Measurements from ENCODE around the gene SHISA9.

The SHISA9 gene

DNA sequence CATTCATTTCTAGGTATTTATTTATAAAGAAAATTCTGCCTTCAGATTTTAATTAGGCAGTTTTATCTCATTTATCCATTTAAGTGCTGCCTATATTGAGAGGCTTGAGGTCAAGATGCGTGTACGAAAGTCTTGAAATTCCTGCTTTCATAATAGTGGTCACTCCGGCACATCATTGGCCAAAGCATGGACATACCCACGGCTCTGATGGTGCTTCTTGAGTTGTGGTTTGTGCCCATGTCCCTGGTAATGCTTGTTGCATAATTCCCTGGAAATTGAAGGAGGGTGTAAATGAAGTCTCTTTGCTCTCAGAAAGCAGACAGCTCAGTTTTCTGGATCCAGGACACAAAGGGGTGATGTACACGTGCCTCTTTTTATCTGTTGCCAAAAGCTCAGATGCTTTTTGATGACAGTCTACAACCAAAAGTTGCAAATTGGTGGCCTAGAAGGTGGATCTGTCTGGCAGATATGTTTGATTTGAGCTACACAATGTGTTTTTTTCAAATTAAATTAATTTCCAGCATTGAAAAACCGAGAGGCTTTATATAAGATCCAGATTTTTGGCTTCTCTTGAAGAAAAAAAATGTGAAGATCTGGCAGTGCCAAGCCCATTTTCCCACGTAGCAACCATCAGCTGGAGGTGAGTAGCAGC lies 94.4 kb downstream of the SHISA9 start:
- TF ChIP-seq, protein P1, sequence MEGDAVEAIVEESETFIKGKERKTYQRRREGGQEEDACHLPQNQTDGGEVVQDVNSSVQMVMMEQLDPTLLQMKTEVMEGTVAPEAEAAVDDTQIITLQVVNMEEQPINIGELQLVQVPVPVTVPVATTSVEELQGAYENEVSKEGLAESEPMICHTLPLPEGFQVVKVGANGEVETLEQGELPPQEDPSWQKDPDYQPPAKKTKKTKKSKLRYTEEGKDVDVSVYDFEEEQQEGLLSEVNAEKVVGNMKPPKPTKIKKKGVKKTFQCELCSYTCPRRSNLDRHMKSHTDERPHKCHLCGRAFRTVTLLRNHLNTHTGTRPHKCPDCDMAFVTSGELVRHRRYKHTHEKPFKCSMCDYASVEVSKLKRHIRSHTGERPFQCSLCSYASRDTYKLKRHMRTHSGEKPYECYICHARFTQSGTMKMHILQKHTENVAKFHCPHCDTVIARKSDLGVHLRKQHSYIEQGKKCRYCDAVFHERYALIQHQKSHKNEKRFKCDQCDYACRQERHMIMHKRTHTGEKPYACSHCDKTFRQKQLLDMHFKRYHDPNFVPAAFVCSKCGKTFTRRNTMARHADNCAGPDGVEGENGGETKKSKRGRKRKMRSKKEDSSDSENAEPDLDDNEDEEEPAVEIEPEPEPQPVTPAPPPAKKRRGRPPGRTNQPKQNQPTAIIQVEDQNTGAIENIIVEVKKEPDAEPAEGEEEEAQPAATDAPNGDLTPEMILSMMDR (conservative IDR thresholded peaks at IDR 0.05): no peak
- H3K27ac ChIP-seq: no peak overlapping the region

DNA sequence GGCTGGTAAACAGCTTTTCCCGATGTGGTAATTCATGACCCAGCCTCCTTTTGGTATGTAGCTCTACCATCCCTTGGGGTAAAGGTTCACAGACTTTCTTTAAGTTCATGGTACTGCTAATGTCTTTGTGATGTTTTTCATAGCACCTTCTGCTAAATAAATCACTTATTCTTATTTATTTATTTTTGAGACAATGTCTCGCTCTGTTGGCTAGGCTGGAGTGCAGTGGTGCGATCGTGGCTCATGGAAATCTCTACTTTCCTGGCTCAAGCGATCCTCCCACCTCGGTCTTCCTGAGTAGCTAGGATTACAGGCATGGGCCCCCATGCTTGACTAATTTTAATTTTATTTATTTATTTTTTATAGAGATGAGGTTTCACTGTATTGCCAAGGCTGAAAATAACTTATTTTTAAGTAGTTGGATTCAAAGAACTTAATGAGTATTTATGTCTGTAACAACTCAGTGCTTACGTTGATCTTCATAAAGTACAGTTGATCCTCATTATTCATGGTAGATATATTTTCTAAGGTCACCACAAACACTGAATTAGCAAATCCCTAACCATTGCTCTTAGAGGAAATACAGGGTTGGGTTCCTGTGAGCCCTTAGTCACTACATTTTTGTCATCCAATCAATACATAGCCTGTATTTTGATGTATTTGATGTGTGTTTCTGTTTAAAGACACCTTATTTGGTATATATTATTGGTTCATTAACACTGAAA lies 97.1 kb downstream of the SHISA9 start:
- no peak overlapping the region for H3K27ac ChIP-seq
- TF ChIP-seq, protein P1 (conservative IDR thresholded peaks at IDR 0.05): no peak

DNA sequence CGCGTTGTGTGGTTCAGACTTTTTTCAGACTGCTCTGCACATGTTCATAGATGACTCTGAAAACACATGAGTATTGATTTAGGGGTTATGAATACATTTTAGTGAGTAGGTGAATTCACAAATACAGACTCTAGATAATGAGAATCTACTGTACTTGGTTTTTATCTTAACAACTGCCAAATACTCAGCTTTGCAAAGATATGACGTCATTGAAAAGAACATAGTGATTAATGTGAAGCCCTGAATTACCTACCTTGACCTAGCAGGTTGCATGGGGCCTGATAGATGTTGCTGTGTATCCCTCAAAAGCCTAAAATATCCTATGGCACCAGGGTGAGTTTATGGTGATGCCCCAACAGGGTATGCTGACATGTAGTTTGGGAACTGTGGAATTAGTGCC lies 98.0 kb downstream of the SHISA9 start:
- TF ChIP-seq, protein P1 (conservative IDR thresholded peaks at IDR 0.05): no peak
- H3K27ac ChIP-seq: no peak overlapping the region

DNA sequence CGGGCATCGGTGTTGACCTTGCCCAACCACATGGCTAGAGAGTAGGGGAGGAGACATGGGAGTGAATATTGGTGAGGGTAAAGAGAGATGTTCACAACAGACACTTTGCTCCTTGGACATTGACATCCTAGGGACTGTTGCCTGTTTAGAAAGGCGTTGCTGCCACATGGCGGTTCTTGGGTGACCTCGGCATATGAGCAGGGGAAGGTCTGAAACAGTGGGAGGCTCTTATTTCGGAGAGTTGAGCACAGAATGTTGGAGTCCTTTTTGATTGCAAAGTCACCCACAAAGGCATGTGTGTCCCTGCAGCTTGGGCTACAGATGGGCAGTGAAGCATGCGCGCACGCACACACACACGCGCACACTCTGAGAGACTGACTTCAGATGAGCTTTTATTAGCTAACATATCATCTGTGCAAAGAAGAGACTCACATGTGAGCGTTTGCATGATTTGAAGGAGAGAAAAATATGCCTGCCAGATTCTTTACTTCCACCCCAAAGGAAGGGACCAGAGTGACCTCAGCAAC lies 104.4 kb downstream of the SHISA9 start:
- TF ChIP-seq, protein P1 (conservative IDR thresholded peaks at IDR 0.05): no peak

DNA sequence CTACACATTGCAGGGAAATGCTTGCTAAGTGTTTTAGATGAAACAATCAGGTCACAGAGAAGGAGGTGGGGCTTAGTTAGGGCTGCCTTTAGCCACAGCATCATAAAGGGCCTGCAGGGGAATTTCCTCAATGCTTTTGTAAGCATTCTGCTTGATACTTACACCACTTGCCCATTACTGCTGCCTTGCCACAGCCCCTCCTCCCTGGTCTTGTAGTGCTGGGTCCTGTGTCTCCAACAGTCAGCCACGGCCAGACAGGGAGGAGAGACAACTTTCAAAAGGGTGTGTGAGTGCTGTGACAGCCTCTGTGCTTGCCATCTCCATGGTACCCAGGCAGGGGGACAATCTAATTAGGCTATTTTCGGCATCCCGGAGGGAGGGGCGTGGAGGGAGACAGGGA lies 111.2 kb downstream of the SHISA9 start:
- TF ChIP-seq, protein P1 (conservative IDR thresholded peaks at IDR 0.05): no peak
- H3K27ac ChIP-seq: no peak overlapping the region

More for the DNA sequence above, 104.4 kb downstream of the SHISA9 start:
- H3K27ac ChIP-seq: no peak overlapping the region

DNA sequence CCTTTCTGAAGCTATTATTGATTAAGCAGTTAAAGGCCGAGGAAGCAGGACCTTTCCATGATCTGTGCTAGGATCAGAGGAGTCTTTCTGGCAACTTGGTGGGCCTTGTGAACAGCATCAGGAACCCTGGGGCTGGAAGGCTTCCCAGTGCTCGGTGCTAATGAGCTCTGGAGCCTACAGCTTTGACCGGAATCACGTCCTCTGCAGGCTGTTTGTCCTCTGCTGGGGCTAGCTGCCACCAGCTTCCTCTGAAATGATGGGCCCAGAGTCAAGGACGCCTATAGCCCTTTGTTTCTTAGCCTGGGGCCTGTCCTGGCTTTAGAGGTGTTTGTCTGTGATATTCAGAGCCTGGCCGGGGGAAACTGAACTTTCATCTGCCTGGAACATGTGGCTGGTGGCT lies 111.6 kb downstream of the SHISA9 start:
- TF ChIP-seq, protein P1 (conservative IDR thresholded peaks at IDR 0.05): no peak
- H3K27ac ChIP-seq: no peak overlapping the region

DNA sequence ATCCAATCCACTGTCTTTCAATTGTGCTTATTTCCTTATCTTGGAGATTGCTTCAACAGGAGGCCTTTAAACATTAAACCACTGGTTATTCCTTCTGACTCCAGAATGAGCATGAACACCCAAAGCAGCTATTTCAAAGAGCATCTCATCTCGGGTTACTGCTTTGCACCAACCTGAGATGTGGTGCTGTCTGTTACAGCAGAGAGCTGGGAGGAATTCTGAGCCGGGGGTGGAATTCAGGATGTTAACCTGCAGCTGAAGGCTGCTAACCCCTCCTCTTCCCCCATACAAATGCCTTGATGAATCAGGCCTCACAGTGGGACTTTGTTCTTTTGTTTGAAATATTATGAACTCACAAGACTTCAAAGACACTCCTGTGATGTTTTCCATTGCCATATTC lies 113.1 kb downstream of the SHISA9 start:
- no peak overlapping the region for H3K27ac ChIP-seq
- TF ChIP-seq, protein P1 (conservative IDR thresholded peaks at IDR 0.05): no peak

All from VCaP (cell line).